DOHH2 (cell line): Measurements from ENCODE around the gene ZFYVE16.

Experiments used
- CTCF ChIP-seq: fragments of 200-600 bp; sonication (generic); IDR thresholded peaks from one replicate; pipeline ENCODE4 v1.5.1; 2014; ENCODE audit warnings: antibody characterized with exemption, mild to moderate bottlenecking, low read depth, low read length; ENCODE audit not compliant: poor library complexity, severe bottlenecking
- EZH2phosphoT487 ChIP-seq: fragments of 200-600 bp; sonication (generic); IDR thresholded peaks from 2 replicates; pipeline ENCODE4 v1.6.1; 2017; ENCODE audit warnings: borderline replicate concordance, mild to moderate bottlenecking, antibody characterized with exemption, low read length, moderate library complexity, mixed read lengths

GRCh38 chr5:80376557-80376956 lies 31.3 kb upstream of the ZFYVE16 start:
- TF ChIP-seq CTCF (no peak), EZH2phosphoT487 (no peak)
